ENCODE data around the gene TAS2R60.

GRCh38 chr7:143397710-143398530, 45.3 kb upstream of the TAS2R60 start:
- TF ChIP-seq CTCF (conservative IDR thresholded peaks at IDR 0.05), result no peak
- no peak for TF ChIP-seq ZFX (IDR thresholded peaks at IDR 0.05)
